ENCODE measurements around the gene ADORA1.

GRCh38 chr1:203138066-203138465, 10.5 kb downstream of the ADORA1 start:
- TF ChIP-seq CTCF (IDR thresholded peaks at IDR 0.05; ENCODE audit: low read length) = no peak
- no peak for TF ChIP-seq EZH2 (optimal IDR thresholded peaks at IDR 0.05; ENCODE audit: low read depth, low read length)

Data from MM.1S (cell line).